ENCODE measurements around the gene BDNF.
"Not testable (repeated sequence)": the region's sequence is repeated elsewhere in the genome, so short reads cannot be mapped to it uniquely, and the experiment has no call there.

The BDNF gene

GRCh38 chr11:27646051-27646818 lies 54.0 kb downstream of the BDNF start:
- DNase-seq (ENCODE audit: low spot score in 2 of 2): no peak
- in situ Hi-C loops (cut with MboI; ENCODE audit: low sequenced_read_pairs): no loop called here
- Histone ChIP-seq H3K4me3 (no peak overlapping the region), H3K9me3 (no peaks in the 10 kb centered on the region), H3K36me3 (replicated peaks) (no peaks in the 10 kb centered on the region), H3K4me1 (no peaks in the 10 kb centered on the region), H3K27me3 (ENCODE audit: low read depth) (no peaks in the 10 kb centered on the region)

- Histone ChIP-seq H3K4me1 (peaks cover 5% of the 10 kb centered on the region), H3K27me3 (ENCODE audit: low read depth) (no peaks in the 10 kb centered on the region), H3K4me3 (no peak overlapping the region), H3K36me3 (replicated peaks) (no peaks in the 10 kb centered on the region), H3K9me3 (no peaks in the 10 kb centered on the region)
- no peak for DNase-seq (ENCODE audit: low spot score in 2 of 2)
- in situ Hi-C loops (cut with MboI; ENCODE audit: low sequenced_read_pairs): no loop called here
Observed at GRCh38 chr11:27642954-27643353, 57.3 kb downstream of the BDNF start.

- DNase-seq (ENCODE audit: low spot score in 2 of 2): no peak
- Histone ChIP-seq H3K4me3 (no peak overlapping the region), H3K9me3 (no peaks in the 10 kb centered on the region), H3K4me1 (peaks cover 5% of the 10 kb centered on the region), H3K36me3 (replicated peaks) (no peaks in the 10 kb centered on the region), H3K27me3 (ENCODE audit: low read depth) (no peaks in the 10 kb centered on the region)
- in situ Hi-C loops (cut with MboI; ENCODE audit: low sequenced_read_pairs): no loop called here
Observed at GRCh38 chr11:27640954-27641353, 59.3 kb downstream of the BDNF start.

DNA sequence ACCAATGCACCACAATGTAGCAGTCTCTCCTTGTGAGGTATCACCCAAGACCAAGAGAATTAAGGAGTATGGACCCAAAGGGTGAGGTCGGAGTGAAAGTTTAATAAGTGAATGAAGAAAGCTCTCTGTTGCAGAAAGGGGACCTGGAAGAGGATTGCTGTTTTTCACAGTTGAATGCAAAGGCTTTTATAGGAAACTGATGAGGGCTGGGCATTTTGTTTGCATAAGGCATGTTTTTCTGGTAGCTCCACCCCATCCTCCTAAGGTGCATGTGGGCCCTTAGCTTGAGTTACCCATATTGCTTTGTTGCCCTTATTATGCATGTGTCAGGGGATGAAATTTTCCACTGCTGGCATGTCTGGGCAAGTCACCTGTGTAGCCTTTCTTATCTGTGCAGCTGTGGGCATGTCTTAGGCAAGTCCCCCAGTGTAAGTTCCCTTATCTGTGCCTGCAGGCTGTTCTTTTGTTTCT lies 64.7 kb downstream of the BDNF start:
- Histone ChIP-seq H3K27me3 (ENCODE audit: low read depth) (no peaks in the 10 kb centered on the region), H3K36me3 (replicated peaks) (no peaks in the 10 kb centered on the region), H3K4me1 (peaks cover 5% of the 10 kb centered on the region), H3K9me3 (no peaks in the 10 kb centered on the region), H3K4me3 (no peak overlapping the region)
- in situ Hi-C loops (cut with MboI; ENCODE audit: low sequenced_read_pairs): no loop called here
- DNase-seq (ENCODE audit: low spot score in 2 of 2): no peak

GRCh38 chr11:27634776-27635175 lies 65.5 kb downstream of the BDNF start:
- H3K36me3 ChIP-seq (replicated peaks); H3K4me3 ChIP-seq; DNase-seq (ENCODE audit: low spot score in 2 of 2); in situ Hi-C loops (cut with MboI; ENCODE audit: low sequenced_read_pairs); H3K4me1 ChIP-seq; H3K9me3 ChIP-seq; H3K27me3 ChIP-seq (ENCODE audit: low read depth): not testable (repeated sequence)

GRCh38 chr11:27634282-27634681 lies 66.0 kb downstream of the BDNF start:
- DNase-seq (ENCODE audit: low spot score in 2 of 2); H3K27me3 ChIP-seq (ENCODE audit: low read depth); H3K36me3 ChIP-seq (replicated peaks); H3K9me3 ChIP-seq; H3K4me1 ChIP-seq; H3K4me3 ChIP-seq; in situ Hi-C loops (cut with MboI; ENCODE audit: low sequenced_read_pairs): not testable (repeated sequence)

DNA sequence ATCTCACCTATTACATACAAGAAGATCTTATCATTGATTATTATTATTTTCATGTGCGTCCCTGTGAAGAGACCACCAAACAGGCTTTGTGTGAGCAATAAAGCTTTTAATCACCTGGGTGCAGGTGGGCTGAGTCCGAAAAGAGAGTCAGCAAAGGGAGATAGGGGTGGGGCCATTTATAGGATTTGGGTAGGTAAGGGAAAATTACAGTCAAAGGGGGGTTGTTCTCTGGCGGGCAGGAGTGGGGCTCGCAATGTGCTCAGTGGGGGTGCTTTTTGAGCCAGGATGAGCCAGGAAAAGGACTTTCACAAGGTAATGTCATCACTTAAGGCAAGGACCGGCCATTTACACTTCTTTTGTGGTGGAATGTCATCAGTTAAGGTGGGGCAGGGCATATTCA lies 71.2 kb downstream of the BDNF start:
- DNase-seq (ENCODE audit: low spot score in 2 of 2); H3K4me1 ChIP-seq; H3K4me3 ChIP-seq; H3K36me3 ChIP-seq (replicated peaks); in situ Hi-C loops (cut with MboI; ENCODE audit: low sequenced_read_pairs); H3K9me3 ChIP-seq; H3K27me3 ChIP-seq (ENCODE audit: low read depth): not testable (repeated sequence)

DNA sequence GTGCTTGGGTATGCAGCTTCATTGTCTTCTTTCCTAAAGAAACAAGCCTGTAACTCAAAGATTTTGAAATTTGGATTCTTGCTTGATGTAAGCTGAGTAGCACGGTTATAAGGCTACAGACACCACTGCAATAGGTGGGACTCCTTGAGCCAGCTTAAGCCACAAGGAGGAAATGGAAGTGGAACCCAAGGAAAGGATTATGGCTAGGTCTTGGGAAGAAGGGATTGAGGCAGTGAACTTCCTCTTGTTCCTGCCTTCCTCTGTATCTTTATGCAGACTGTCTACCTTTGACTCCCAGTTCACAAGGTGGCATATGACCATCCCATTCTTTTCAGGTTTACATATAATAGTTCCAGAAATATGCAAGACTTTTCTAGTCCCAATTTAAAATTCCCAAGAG lies 72.3 kb downstream of the BDNF start:
- Histone ChIP-seq H3K4me3 (no peak overlapping the region), H3K4me1 (no peaks in the 10 kb centered on the region), H3K36me3 (replicated peaks) (no peaks in the 10 kb centered on the region), H3K9me3 (no peaks in the 10 kb centered on the region), H3K27me3 (ENCODE audit: low read depth) (0 out of 2 replicates have a peak, but pooled peaks cover 3% of the 10 kb centered on the region)
- in situ Hi-C loops (cut with MboI; ENCODE audit: low sequenced_read_pairs): no loop called here
- DNase-seq (ENCODE audit: low spot score in 2 of 2): no peak

DNA sequence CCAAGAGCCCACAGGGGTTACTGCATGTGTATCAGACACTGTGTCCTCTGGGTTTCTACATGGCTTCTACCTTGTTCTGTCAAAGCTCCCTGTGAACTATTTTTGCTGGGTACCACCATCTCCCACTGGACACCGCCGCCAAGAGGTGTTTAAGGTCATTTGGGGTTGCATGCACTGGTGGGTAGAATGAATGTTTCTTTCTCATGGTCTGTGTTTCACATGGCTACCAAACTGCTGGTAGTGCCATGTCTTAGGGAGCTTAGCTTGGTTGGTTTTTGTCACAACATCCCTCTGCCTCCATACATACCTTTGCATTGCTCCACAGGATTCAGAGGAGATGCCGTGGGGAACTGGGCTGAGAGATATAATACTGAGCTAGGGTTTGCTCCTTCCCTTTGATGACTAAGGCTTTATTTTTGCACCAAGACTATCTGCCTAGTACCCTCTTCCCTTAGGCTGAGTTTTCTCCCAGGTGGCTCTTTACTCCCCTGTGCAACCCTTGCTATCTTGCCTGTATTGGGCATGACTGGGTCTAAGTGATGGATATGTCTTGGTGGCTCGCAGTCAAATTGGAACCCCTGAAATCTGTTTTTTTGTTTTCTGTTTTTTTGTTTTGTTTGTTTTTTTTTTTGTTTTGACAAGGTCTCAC lies 73.2 kb downstream of the BDNF start:
- Histone ChIP-seq H3K36me3 (replicated peaks) (no peaks in the 10 kb centered on the region), H3K4me1 (no peaks in the 10 kb centered on the region), H3K27me3 (ENCODE audit: low read depth) (0 out of 2 replicates have a peak, but pooled peaks cover 3% of the 10 kb centered on the region), H3K4me3 (no peak overlapping the region), H3K9me3 (no peaks in the 10 kb centered on the region)
- in situ Hi-C loops (cut with MboI; ENCODE audit: low sequenced_read_pairs): no loop called here
- no peak for DNase-seq (ENCODE audit: low spot score in 2 of 2)

DNA sequence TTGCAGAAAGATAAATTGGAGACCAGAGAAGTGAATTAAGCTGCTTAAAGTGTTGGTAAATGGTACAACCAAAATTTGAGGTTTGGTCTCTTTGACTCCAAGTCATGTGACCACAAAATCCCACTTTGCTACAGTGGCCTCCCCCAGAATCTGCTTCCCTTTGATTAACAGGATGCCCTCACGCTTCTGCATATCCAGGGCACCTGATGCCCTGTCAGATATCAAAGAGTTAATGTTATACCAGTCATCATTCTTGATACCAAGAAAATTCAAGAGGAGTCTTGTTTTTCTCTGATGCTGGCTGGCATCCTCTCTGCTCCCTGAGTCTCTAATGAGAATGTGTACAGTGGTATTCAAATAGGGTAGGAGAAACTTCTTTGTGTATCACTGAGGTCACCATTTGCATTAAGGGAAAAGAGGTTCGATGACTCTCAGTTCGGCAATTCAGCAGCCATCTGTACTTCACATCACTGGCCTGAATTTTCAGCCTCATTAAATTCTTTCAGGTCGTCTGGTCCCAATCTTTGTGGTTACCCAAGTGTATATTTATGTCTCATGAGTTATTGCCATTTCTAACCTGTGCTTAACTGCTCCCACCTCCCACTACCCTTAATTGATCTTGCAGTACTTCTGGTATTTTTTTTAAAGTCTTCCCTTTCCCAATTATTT lies 73.9 kb downstream of the BDNF start:
- Histone ChIP-seq H3K27me3 (ENCODE audit: low read depth) (0 out of 2 replicates have a peak, but pooled peaks cover 3% of the 10 kb centered on the region), H3K9me3 (no peaks in the 10 kb centered on the region), H3K36me3 (replicated peaks) (no peaks in the 10 kb centered on the region), H3K4me3 (no peak overlapping the region), H3K4me1 (no peaks in the 10 kb centered on the region)
- no peak for DNase-seq (ENCODE audit: low spot score in 2 of 2)
- in situ Hi-C loops (cut with MboI; ENCODE audit: low sequenced_read_pairs): no loop called here

- Histone ChIP-seq H3K9me3 (no peaks in the 10 kb centered on the region), H3K36me3 (replicated peaks) (no peaks in the 10 kb centered on the region), H3K27me3 (ENCODE audit: low read depth) (0 out of 2 replicates have a peak, but pooled peaks cover 3% of the 10 kb centered on the region), H3K4me1 (no peaks in the 10 kb centered on the region), H3K4me3 (no peak overlapping the region)
- no peak for DNase-seq (ENCODE audit: low spot score in 2 of 2)
- in situ Hi-C loops (cut with MboI; ENCODE audit: low sequenced_read_pairs): no loop called here
Observed at GRCh38 chr11:27625347-27625912, 74.8 kb downstream of the BDNF start.

- in situ Hi-C loops (cut with MboI; ENCODE audit: low sequenced_read_pairs): no loop called here
- Histone ChIP-seq H3K4me1 (no peaks in the 10 kb centered on the region), H3K36me3 (replicated peaks) (no peaks in the 10 kb centered on the region), H3K27me3 (ENCODE audit: low read depth) (0 out of 2 replicates have a peak, but pooled peaks cover 3% of the 10 kb centered on the region), H3K9me3 (no peaks in the 10 kb centered on the region), H3K4me3 (no peak overlapping the region)
- DNase-seq (ENCODE audit: low spot score in 2 of 2): no peak
Observed at GRCh38 chr11:27623945-27624523, 76.2 kb downstream of the BDNF start.

- Histone ChIP-seq H3K27me3 (ENCODE audit: low read depth) (0 out of 2 replicates have a peak, but pooled peaks cover 3% of the 10 kb centered on the region), H3K4me1 (no peaks in the 10 kb centered on the region), H3K4me3 (no peak overlapping the region), H3K9me3 (no peaks in the 10 kb centered on the region), H3K36me3 (replicated peaks) (no peaks in the 10 kb centered on the region)
- DNase-seq (ENCODE audit: low spot score in 2 of 2): no peak
- in situ Hi-C loops (cut with MboI; ENCODE audit: low sequenced_read_pairs): no loop called here
Observed at GRCh38 chr11:27622541-27623300, 77.5 kb downstream of the BDNF start.
